HG03439 (cell line): Measurements from ENCODE around the gene TNS1.

Source experiments
- ATAC-seq: cut with Tn5 transposase; IDR thresholded peaks from one replicate; pipeline ENCODE4 v1.9.1; 2021; ENCODE audit warnings: mild to moderate bottlenecking, moderate library complexity; ENCODE audit not compliant: unreplicated experiment

Gene TNS1

GRCh38 chr2:217755027-217755745 is 247.6 kb downstream of the TNS1 start:
- no peak for ATAC-seq

- no peak for ATAC-seq
Observed at GRCh38 chr2:217753460-217754200, 249.2 kb downstream of the TNS1 start.

DNA sequence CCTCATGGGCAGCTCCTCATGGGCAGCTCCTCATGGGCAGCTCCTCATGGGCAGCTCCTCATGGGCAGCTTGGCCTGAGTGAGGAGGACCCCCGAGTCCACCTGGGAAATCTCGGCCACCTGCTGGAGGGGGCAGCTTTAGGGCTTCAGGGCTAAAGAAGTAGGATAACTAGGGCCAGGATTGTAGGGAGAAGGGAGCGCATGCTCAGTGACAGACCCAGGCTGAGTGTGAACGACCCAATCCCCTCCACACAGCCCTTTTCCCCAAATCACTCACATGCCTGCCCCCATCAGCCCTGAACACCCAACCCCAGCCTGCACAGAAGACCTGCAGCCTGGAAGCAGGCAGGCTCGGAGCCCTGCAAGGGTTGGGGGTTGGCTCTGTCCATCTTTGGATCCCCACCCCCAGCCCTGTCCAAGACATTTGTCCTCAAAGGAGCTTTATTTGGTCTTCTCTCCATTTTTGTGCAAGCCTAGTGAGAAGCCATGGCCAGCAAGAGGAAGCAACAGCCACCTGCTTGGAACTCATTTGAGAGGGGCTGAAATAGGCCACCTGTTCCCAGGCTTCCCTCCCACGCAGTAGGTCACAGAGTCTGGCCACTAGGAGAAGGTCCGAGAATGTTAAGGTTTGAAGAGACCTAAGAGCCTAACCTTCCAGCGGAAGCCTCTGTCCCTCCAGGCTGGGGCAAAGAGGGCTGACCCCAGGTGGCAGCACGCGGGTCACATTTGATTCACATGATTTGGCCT is 249.9 kb downstream of the TNS1 start:
- no peak for ATAC-seq

DNA sequence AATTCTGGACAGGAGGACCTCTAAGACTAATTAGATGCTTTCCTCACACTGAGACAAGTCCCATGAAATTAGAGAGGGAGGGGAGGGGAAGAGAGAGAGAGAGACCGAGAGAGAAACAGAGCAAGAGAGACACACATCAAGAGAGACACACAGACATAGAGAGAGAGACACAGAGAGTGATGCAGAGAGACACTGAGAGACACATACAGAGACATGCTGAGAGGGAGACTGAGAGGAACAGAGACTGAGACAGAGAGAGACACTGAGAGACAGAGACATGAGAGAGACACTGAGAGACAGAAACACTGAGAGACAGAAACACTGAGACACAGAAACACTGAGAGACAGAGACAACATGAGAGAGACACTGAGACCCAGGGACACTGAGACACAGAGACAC is 250.8 kb downstream of the TNS1 start:
- ATAC-seq: no peak

GRCh38 chr2:217751192-217751591 is 251.6 kb downstream of the TNS1 start:
- ATAC-seq: no peak
